K562 (cell line): ENCODE results near the gene SSU72. TPM values are rescaled to one million over a fixed set of nuclear protein-coding genes. Genes with fewer than 3 reads are reported as not detected.
A peak's percentile ranks its signal among the peaks of the same experiment; 100 is the strongest.

Experiments
- CBFA2T3 ChIP-seq: fragments of 450-650 bp; IDR thresholded peaks from 2 replicates; pipeline ENCODE4 v1.6.1; 2017
- CCAR2 ChIP-seq: fragments of 200-400 bp; formaldehyde crosslinking; IDR thresholded peaks from 2 replicates; pipeline ENCODE4 v1.6.1; 2017; ENCODE audit warnings: mild to moderate bottlenecking, low read depth, low read length
- CTCF ChIP-seq, 3 experiments: IDR thresholded peaks in 2 of 3; conservative IDR thresholded peaks in 1 of 3; 2 replicates each; pipeline ENCODE4 v1.5.1; 2011 to 2012; ENCODE audit warnings: low read length in 3 of 3, mild to moderate bottlenecking in 3 of 3, control low read depth in 2 of 3, improper control_type of control experiment in 1 of 3, inconsistent platforms in 1 of 3, low read depth in 1 of 3, mixed read lengths in 1 of 3, moderate library complexity in 1 of 3; ENCODE audit not compliant: insufficient read depth in 2 of 3
- NONO ChIP-seq, 2 experiments: fragments of 200-400 bp in 1 of 2; fragments of 450-650 bp in 1 of 2; formaldehyde crosslinking in 1 of 2; IDR thresholded peaks; 2 replicates each; pipeline ENCODE4 v1.6.1; 2017; ENCODE audit warnings: low read depth in 2 of 2, mild to moderate bottlenecking in 2 of 2, moderate library complexity in 2 of 2, low read length in 1 of 2
- POU5F1 ChIP-seq: fragments of 150-350 bp; IDR thresholded peaks from 2 replicates; pipeline ENCODE4 v1.6.1; 2014; ENCODE audit warnings: borderline replicate concordance, low read length, low read depth, mild to moderate bottlenecking; ENCODE audit not compliant: partially characterized antibody
- RBM25 ChIP-seq: fragments of 200-400 bp; formaldehyde crosslinking; IDR thresholded peaks from 2 replicates; pipeline ENCODE4 v1.6.1; 2018; ENCODE audit warnings: low read length, low read depth, moderate library complexity; ENCODE audit not compliant: severe bottlenecking
- SETDB1 ChIP-seq: IDR thresholded peaks from one replicate; pipeline ENCODE4 v1.6.1; 2012; ENCODE audit warnings: low read length, control low read depth, inconsistent platforms
- ZBTB26 ChIP-seq: fragments of 450-650 bp; formaldehyde crosslinking; IDR thresholded peaks from 2 replicates; pipeline ENCODE4 v1.4.0; 2022; ENCODE audit warnings: missing genetic modification characterization
- ZFP91 ChIP-seq: sonication (generic); formaldehyde crosslinking; IDR thresholded peaks from 2 replicates; pipeline ENCODE4 v1.8.0; 2022; ENCODE audit warnings: mild to moderate bottlenecking, missing genetic modification reagents
- ZNF280B ChIP-seq: fragments of 250-450 bp; sonication (Bioruptor Pico); IDR thresholded peaks from 2 replicates; pipeline ENCODE4 v1.5.1; 2021; ENCODE audit warnings: mild to moderate bottlenecking
- ZNF407 ChIP-seq: fragments of 450-650 bp; IDR thresholded peaks from 2 replicates; pipeline ENCODE4 v1.6.1; 2016; ENCODE audit warnings: low read depth
- polyA plus RNA-seq, 8 experiments: library from polyadenylated mRNA; depleted of rRNA in 4 of 8; stranded (reverse) in 5 of 8; unstranded in 3 of 8; fragments of >200 nt; fragmentation: Nextera tagmentation in 2 of 8; fragmentation: Illumina TruSeq in 1 of 8; extraction: Ambion mirVana in 2 of 8; extraction: Trizol in 1 of 8; gene quantifications; 2 replicates each; pipeline versions ENCODE4 v1.2.1 to v1.2.3, GENCODE V29; 2011 to 2014; ENCODE audit warnings: inconsistent platforms in 1 of 8, missing spikeins in 1 of 8
- total RNA-seq, 7 experiments: library from RNA; depleted of rRNA in 6 of 7; stranded (reverse); fragments of >200 nt in 6 of 7; fragmentation: Illumina TruSeq in 2 of 7; extraction: Trizol in 2 of 7; gene quantifications; 2 replicates each; pipeline versions ENCODE4 v1.2.1 to v1.2.3, GENCODE V29; 2011 to 2021; ENCODE audit warnings: low replicate concordance in 1 of 7

SSU72 gene
- total and polyA plus RNA-seq, 9 of the 15 experiments (the other 6 are each of a cell fraction or from before 2014, with no cell fraction given): 70.8 to 201 (median 94.6) TPM

- no peak for TF ChIP-seq ZNF407
- 0 out of 6 replicates have a peak, but pooled peaks of 1 of the 3 experiments have one; percentile 3 for TF ChIP-seq CTCF (IDR thresholded peaks at IDR 0.05 in 2 of 3, conservative IDR thresholded peaks at IDR 0.05 in 1 of 3; ENCODE audit: insufficient read depth in 2 of 3, low read depth in 1 of 3, low read length in 3 of 3)
- no peak for TF ChIP-seq ZFP91 (CRISPR knock-in tag)
- TF ChIP-seq RBM25: no peak
- TF ChIP-seq SETDB1: no peak
- TF ChIP-seq POU5F1: peak; percentile 87
- TF ChIP-seq ZBTB26: no peak
- TF ChIP-seq NONO (IDR thresholded peaks at IDR 0.05; ENCODE audit: low read depth in 2 of 2, low read length in 1 of 2): no peak; a peak in 1 of 4 replicates
- TF ChIP-seq CCAR2: no peak
- no peak for TF ChIP-seq ZNF280B
- TF ChIP-seq CBFA2T3: peak; percentile 15; the same call in 1 of the 2 replicates
Measured at GRCh38 chr1:1615256-1616044, 40.8 kb upstream of the SSU72 start, which contains the start of gene MIB2 (continued).
